HG02798 (cell line): Measurements from ENCODE around the gene LRRC28.

Experiments
- ATAC-seq: cut with Tn5 transposase; IDR thresholded peaks from one replicate; pipeline ENCODE4 v1.9.1; 2021; ENCODE audit warnings: mild to moderate bottlenecking; ENCODE audit not compliant: unreplicated experiment, poor library complexity

The LRRC28 gene

GRCh38 chr15:99296386-99296785 is 45.1 kb downstream of the LRRC28 start:
- ATAC-seq: no peak

- no peak for ATAC-seq
Observed at GRCh38 chr15:99303907-99304306, 52.6 kb downstream of the LRRC28 start.

- no peak for ATAC-seq
Observed at GRCh38 chr15:99305761-99306505, 54.7 kb downstream of the LRRC28 start.

GRCh38 chr15:99306694-99307338 is 55.5 kb downstream of the LRRC28 start:
- no peak for ATAC-seq

- no peak for ATAC-seq
Observed at GRCh38 chr15:99307735-99308134, 56.5 kb downstream of the LRRC28 start.

- no peak for ATAC-seq
Observed at GRCh38 chr15:99310745-99311144, 59.5 kb downstream of the LRRC28 start.

GRCh38 chr15:99312228-99312627 is 60.9 kb downstream of the LRRC28 start:
- no peak for ATAC-seq

GRCh38 chr15:99312794-99313193 is 61.5 kb downstream of the LRRC28 start:
- ATAC-seq: no peak

- no peak for ATAC-seq
Observed at GRCh38 chr15:99315636-99316035, 64.4 kb downstream of the LRRC28 start.

GRCh38 chr15:99320374-99321215 is 69.3 kb downstream of the LRRC28 start:
- no peak for ATAC-seq

- ATAC-seq: no peak
Observed at GRCh38 chr15:99321468-99321867, 70.2 kb downstream of the LRRC28 start.

GRCh38 chr15:99322643-99323405 is 71.5 kb downstream of the LRRC28 start:
- ATAC-seq: no peak

- ATAC-seq: peak; percentile 86
Observed at GRCh38 chr15:99324082-99324620, 72.9 kb downstream of the LRRC28 start.

- no peak for ATAC-seq
Observed at GRCh38 chr15:99324700-99325099, 73.4 kb downstream of the LRRC28 start.

- ATAC-seq: no peak
Observed at GRCh38 chr15:99326235-99326634, 75.0 kb downstream of the LRRC28 start.

- no peak for ATAC-seq
Observed at GRCh38 chr15:99328106-99329072, 77.1 kb downstream of the LRRC28 start.

- no peak for ATAC-seq
Observed at GRCh38 chr15:99331381-99331780, 80.1 kb downstream of the LRRC28 start.

GRCh38 chr15:99333413-99333812 is 82.1 kb downstream of the LRRC28 start:
- ATAC-seq: no peak

GRCh38 chr15:99333981-99334380 is 82.7 kb downstream of the LRRC28 start:
- ATAC-seq: no peak
